ENCODE data around the gene CHAF1A. TPM values are rescaled to one million over a fixed set of nuclear protein-coding genes. Genes with fewer than 3 reads are reported as not detected.

Gene CHAF1A
- total and polyA plus RNA-seq, 12 donors: 4.2 to 8.7 (median 5.8) TPM

GRCh38 chr19:4457654-4458395, 55.4 kb downstream of the CHAF1A start, which contains the start of gene UBXN6:
UBXN6 (minus strand) TSS chr19:4457794; CDS start chr19:4457697, 97 bp downstream.
- Histone ChIP-seq H3K27ac (peak within 1 kb of the TSS; percentile 66 to 96 (median 91)), H3K36me3 (peaks cover 2 to 21% (median 14%) of the 10 kb centered on the region in 9 donors), H3K27me3 (no peaks in the 10 kb centered on the region), H3K9me3 (no peaks in the 10 kb centered on the region), H3K4me3 (peak within 1 kb of the TSS; percentile 51 to 88 (median 76)), H3K4me1 (peaks cover 7 to 43% (median 25%) of the 10 kb centered on the region in 9 donors)
- ATAC-seq: peak; percentile 88 to 94 (median 91)
- peak in 1 of 9 donors; percentile 8 for TF ChIP-seq CTCF (IDR thresholded peaks at IDR 0.05)
- intact Hi-C loops (cut with DNase I): loop anchor here in 3 of 10 donors (1.0 to 5.0 kb wide), 2 partner anchors 13 to 56 kb away; partner anchors contain the start of genes CHAF1A (in 2 of the 3) and SH3GL1 (in 2 of the 3)
- WGBS, 2 donors: 9 to 11% methylated on average over 52 of the region's 52 CpGs
- DNase-seq: peak; percentile 97 to 98

GRCh38 chr19:4464815-4465581, 62.6 kb downstream of the CHAF1A start:
- no peak for TF ChIP-seq CTCF (IDR thresholded peaks at IDR 0.05)
- Histone ChIP-seq H3K27me3 (no peaks in the 10 kb centered on the region), H3K9me3 (no peaks in the 10 kb centered on the region), H3K4me1 (no peaks in the 10 kb centered on the region), H3K4me3 (no peak overlapping the region), H3K27ac (no peak overlapping the region), H3K36me3 (no peaks in the 10 kb centered on the region)
- 85 to 86% methylated on average over 8 of the region's 8 CpGs for WGBS, 2 donors
- DNase-seq: no peak
- intact Hi-C loops (cut with DNase I): no loop called here
- no peak for ATAC-seq

- ATAC-seq: no peak
- intact Hi-C loops (cut with DNase I): no loop called here
Observed at GRCh38 chr19:4467835-4468234, 65.4 kb downstream of the CHAF1A start.

More at GRCh38 chr19:4467835-4468234, 65.4 kb downstream of the CHAF1A start:
- H3K4me1 ChIP-seq: peaks cover 0 to 11% (median 5%) of the 10 kb centered on the region in 9 donors
- WGBS, 2 donors: 73 to 93% methylated on average over 3 of the region's 3 CpGs
- no peak for DNase-seq
- H3K4me3 ChIP-seq: no peak overlapping the region
- H3K27ac ChIP-seq: no peak overlapping the region
- no peaks in the 10 kb centered on the region for H3K9me3 ChIP-seq
- no peaks in the 10 kb centered on the region for H3K27me3 ChIP-seq
- no peaks in the 10 kb centered on the region for H3K36me3 ChIP-seq
- no peak for TF ChIP-seq CTCF (IDR thresholded peaks at IDR 0.05)

Data from heart right ventricle (tissue), 16 donors.